Measurements from ENCODE around the gene CFAP61. TPM values are rescaled to one million over a fixed set of nuclear protein-coding genes. Genes with fewer than 3 reads are reported as not detected.

CFAP61 gene
- total RNA-seq, 1 experiment from 2014 or later: not detected

DNA sequence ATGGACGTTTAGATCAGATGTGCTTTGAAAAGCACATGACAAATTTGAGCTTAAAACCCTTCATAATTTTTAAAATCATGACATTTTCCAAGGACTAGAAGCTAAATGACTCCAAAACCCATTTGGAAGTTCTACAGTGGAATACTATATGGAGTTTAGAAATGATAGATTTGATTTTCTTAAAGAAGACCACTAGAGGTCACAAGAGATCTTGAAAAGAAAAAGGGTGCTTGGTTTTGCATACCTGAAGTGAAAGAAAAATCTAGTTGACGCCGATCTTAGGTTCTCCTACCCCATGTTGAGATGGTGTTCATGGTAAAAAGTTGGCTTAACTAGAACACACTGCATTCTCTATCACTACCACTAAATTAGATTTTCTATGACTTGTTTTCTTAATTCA lies 31.5 kb downstream of the CFAP61 start:
- no peaks in the 10 kb centered on the region for H3K4me1 ChIP-seq (ENCODE audit: insufficient read depth, low read length)
- no peaks in the 10 kb centered on the region for H3F3A ChIP-seq (ENCODE audit: low read length, unreplicated experiment)
- BruUV-seq (replicated peaks): no TSS peak
- ATAC-seq (peak; percentile 87), DNase-seq (peak; percentile 64)
- no peaks in the 10 kb centered on the region for H3K9me2 ChIP-seq (replicated peaks; ENCODE audit: low read length)
- H2AFZ ChIP-seq (ENCODE audit: low read length): 0 out of 2 replicates have a peak overlapping the region, but pooled peaks have one; percentile 15
- peak overlapping the region; percentile 20 for H3K4me2 ChIP-seq (ENCODE audit: low read length)
- ChIA-PET CTCF (interaction anchor here (0.7 kb wide), 2 partner anchors 477 to 511 kb away, joined by 3 to 6 read pairs; no protein-coding TSS in a partner anchor), POLR2A (ENCODE audit: unreplicated experiment) (no interaction called here)
- H3K4me3 ChIP-seq (ENCODE audit: low read length): no peak overlapping the region
- no peak for TF ChIP-seq EZH2 (IDR thresholded peaks at IDR 0.05; ENCODE audit: low read length, unreplicated experiment)
- TF ChIP-seq, protein P1, sequence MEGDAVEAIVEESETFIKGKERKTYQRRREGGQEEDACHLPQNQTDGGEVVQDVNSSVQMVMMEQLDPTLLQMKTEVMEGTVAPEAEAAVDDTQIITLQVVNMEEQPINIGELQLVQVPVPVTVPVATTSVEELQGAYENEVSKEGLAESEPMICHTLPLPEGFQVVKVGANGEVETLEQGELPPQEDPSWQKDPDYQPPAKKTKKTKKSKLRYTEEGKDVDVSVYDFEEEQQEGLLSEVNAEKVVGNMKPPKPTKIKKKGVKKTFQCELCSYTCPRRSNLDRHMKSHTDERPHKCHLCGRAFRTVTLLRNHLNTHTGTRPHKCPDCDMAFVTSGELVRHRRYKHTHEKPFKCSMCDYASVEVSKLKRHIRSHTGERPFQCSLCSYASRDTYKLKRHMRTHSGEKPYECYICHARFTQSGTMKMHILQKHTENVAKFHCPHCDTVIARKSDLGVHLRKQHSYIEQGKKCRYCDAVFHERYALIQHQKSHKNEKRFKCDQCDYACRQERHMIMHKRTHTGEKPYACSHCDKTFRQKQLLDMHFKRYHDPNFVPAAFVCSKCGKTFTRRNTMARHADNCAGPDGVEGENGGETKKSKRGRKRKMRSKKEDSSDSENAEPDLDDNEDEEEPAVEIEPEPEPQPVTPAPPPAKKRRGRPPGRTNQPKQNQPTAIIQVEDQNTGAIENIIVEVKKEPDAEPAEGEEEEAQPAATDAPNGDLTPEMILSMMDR (conservative IDR thresholded peaks at IDR 0.05; ENCODE audit: low read depth, low read length): peak; percentile 79
- no peaks in the 10 kb centered on the region for H4K20me1 ChIP-seq (ENCODE audit: low read length)
- H3K9me3 ChIP-seq (ENCODE audit: low read length): no peaks in the 10 kb centered on the region
- peaks cover 60% of the 10 kb centered on the region for H3K27me3 ChIP-seq (ENCODE audit: low read length)
- no peak overlapping the region for H3K27ac ChIP-seq (ENCODE audit: low read length)
- intact Hi-C loops (cut with micrococcal nuclease): loop anchor here (1.0 to 5.0 kb wide), 6 partner anchors 153 to 743 kb away; no protein-coding TSS in a partner anchor
- no peak overlapping the region for H3K9ac ChIP-seq (ENCODE audit: low read length)
- H3K79me2 ChIP-seq (ENCODE audit: low read length): no peaks in the 10 kb centered on the region
- H3K36me3 ChIP-seq (ENCODE audit: low read depth, low read length): no peaks in the 10 kb centered on the region

DNA sequence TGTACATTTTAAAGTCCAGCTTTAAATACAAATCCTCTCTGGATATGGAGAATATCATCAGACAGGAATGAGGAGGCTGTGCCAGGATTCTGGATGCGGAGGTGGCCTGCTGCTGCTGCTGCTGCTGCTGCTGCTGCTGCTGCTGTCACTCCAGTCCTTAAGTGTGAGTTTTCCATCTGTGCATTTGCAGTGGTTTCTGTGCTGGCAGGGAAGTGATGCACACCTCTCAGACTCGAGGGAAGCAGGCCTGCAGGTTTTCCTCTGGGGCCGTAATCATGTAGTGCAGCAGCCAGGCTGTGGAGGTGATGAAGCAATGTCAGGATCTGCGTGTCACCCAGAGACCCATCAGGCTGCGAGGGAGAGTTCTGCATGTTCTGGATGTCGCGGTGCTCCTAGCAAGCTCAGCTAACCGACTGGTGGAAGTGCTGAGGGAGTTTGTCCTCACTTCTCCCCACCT lies 32.0 kb downstream of the CFAP61 start:
- Histone ChIP-seq H3K9me3 (ENCODE audit: low read length) (no peaks in the 10 kb centered on the region), H3K27me3 (ENCODE audit: low read length) (peaks cover 60% of the 10 kb centered on the region), H3K27ac (ENCODE audit: low read length) (no peak overlapping the region), H2AFZ (ENCODE audit: low read length) (0 out of 2 replicates have a peak overlapping the region, but pooled peaks have one; percentile 15), H3K79me2 (ENCODE audit: low read length) (no peaks in the 10 kb centered on the region), H3K36me3 (ENCODE audit: low read depth, low read length) (no peaks in the 10 kb centered on the region), H3K4me3 (ENCODE audit: low read length) (no peak overlapping the region), H4K20me1 (ENCODE audit: low read length) (no peaks in the 10 kb centered on the region), H3F3A (ENCODE audit: low read length, unreplicated experiment) (no peaks in the 10 kb centered on the region), H3K9ac (ENCODE audit: low read length) (no peak overlapping the region), H3K4me1 (ENCODE audit: insufficient read depth, low read length) (no peaks in the 10 kb centered on the region), H3K4me2 (ENCODE audit: low read length) (peak overlapping the region; percentile 20), H3K9me2 (replicated peaks; ENCODE audit: low read length) (no peaks in the 10 kb centered on the region)
- ChIA-PET CTCF (no interaction called here), POLR2A (ENCODE audit: unreplicated experiment) (no interaction called here)
- TF ChIP-seq, protein P1 (conservative IDR thresholded peaks at IDR 0.05; ENCODE audit: low read depth, low read length): no peak
- no peak for TF ChIP-seq EZH2phosphoT487 (IDR thresholded peaks at IDR 0.05; ENCODE audit: borderline replicate concordance, low read length)
- TF ChIP-seq EZH2 (IDR thresholded peaks at IDR 0.05; ENCODE audit: low read length, unreplicated experiment): no peak
- no peak for DNase-seq
- BruUV-seq (replicated peaks): no TSS peak
- intact Hi-C loops (cut with micrococcal nuclease): loop anchor here (1.0 to 5.0 kb wide), 5 partner anchors 276 to 743 kb away; no protein-coding TSS in a partner anchor
- ATAC-seq: peak; percentile 27

DNA sequence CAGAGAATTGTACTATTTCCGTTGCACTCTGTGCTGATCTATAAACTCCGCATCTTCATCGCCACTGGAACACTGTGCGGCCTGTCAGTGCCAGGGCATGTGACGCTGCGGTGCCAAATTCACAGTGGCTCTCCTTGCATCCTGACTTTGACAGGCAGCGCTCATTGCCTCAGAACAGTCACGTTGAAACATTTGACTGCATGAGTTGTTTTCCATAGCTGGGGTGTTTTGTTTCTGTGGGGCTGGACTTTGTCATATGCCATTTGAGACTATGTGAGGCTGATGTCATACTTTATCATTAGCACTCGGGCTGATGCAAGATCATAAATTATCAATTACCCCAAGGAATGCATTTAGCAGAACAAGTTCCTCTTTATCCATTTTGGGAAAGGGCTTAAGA lies 32.7 kb downstream of the CFAP61 start:
- Histone ChIP-seq H2AFZ (ENCODE audit: low read length) (no peak overlapping the region), H3K79me2 (ENCODE audit: low read length) (no peaks in the 10 kb centered on the region), H3K9ac (ENCODE audit: low read length) (no peak overlapping the region), H3F3A (ENCODE audit: low read length, unreplicated experiment) (no peaks in the 10 kb centered on the region), H3K4me1 (ENCODE audit: insufficient read depth, low read length) (no peaks in the 10 kb centered on the region), H3K4me3 (ENCODE audit: low read length) (no peak overlapping the region), H3K9me2 (replicated peaks; ENCODE audit: low read length) (no peaks in the 10 kb centered on the region), H3K27ac (ENCODE audit: low read length) (no peak overlapping the region), H3K9me3 (ENCODE audit: low read length) (no peaks in the 10 kb centered on the region), H3K27me3 (ENCODE audit: low read length) (peaks cover 64% of the 10 kb centered on the region), H3K4me2 (ENCODE audit: low read length) (no peak overlapping the region), H3K36me3 (ENCODE audit: low read depth, low read length) (no peaks in the 10 kb centered on the region), H4K20me1 (ENCODE audit: low read length) (no peaks in the 10 kb centered on the region)
- ChIA-PET POLR2A (ENCODE audit: unreplicated experiment) (interaction anchor here (0.5 kb wide), 1 partner anchor 145 kb away, joined by 3 read pairs; no protein-coding TSS in a partner anchor), CTCF (no interaction called here)
- BruUV-seq (replicated peaks): no TSS peak
- no peak for TF ChIP-seq EZH2phosphoT487 (IDR thresholded peaks at IDR 0.05; ENCODE audit: borderline replicate concordance, low read length)
- ATAC-seq (no peak), DNase-seq (no peak)
- intact Hi-C loops (cut with micrococcal nuclease): loop anchor here (2.0 kb wide), 2 partner anchors 276 to 484 kb away; no protein-coding TSS in a partner anchor
